ENCODE results near the gene C6orf132.

DNA sequence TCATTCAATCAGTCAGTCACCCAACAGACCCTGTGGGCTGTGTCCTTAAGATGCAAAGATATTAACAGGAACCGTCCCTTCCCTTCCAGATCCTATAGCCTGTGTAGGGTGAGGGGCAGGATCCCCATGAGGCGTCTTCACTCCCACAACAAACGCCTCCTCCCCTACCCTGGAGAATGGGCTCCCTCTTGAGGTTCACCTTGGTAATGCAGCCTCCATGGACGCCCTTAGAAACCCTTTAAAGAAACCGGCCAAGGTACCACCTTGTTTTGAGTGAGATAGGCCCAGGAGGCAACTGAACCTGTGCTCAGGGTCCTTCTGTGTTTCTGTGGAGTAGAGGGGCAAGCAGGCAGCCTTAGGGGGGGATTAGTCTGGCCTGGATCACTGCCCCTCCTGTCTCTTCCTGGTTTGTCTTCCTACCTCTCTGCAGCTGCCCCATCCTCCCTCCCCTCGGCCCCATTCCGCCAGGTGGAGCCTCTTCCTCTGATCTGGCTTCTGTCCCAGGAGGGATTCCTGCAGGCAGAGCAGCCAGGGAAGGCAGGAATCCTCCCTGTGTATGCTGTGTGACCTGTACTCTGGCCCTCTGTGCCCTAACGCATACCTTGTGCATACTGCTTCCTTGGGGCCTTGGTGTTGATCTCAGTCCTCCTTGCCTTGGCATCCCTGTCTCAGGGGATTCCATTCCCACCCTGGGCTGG, 24.2 kb upstream of the C6orf132 start:
- TF ChIP-seq, protein P1, sequence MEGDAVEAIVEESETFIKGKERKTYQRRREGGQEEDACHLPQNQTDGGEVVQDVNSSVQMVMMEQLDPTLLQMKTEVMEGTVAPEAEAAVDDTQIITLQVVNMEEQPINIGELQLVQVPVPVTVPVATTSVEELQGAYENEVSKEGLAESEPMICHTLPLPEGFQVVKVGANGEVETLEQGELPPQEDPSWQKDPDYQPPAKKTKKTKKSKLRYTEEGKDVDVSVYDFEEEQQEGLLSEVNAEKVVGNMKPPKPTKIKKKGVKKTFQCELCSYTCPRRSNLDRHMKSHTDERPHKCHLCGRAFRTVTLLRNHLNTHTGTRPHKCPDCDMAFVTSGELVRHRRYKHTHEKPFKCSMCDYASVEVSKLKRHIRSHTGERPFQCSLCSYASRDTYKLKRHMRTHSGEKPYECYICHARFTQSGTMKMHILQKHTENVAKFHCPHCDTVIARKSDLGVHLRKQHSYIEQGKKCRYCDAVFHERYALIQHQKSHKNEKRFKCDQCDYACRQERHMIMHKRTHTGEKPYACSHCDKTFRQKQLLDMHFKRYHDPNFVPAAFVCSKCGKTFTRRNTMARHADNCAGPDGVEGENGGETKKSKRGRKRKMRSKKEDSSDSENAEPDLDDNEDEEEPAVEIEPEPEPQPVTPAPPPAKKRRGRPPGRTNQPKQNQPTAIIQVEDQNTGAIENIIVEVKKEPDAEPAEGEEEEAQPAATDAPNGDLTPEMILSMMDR (IDR thresholded peaks at IDR 0.05; ENCODE audit: low read depth, low read length, poor library complexity, severe bottlenecking) = peak; percentile 91
- no peak for TF ChIP-seq EZH2phosphoT487 (IDR thresholded peaks at IDR 0.05; ENCODE audit: borderline replicate concordance, low read length)

All from DOHH2 (cell line).